ENCODE results near the gene CISD3. TPM values are rescaled to one million over a fixed set of nuclear protein-coding genes. Genes with fewer than 3 reads are reported as not detected.

Gene CISD3
- polyA plus RNA-seq, 3 donors, result 9.2 to 12.2 (median 10.2) TPM

GRCh38 chr17:38761612-38762011, 31.5 kb downstream of the CISD3 start:
- no peak for DNase-seq (ENCODE audit: low read depth in 3 of 3, low spot score in 2 of 3)

DNA sequence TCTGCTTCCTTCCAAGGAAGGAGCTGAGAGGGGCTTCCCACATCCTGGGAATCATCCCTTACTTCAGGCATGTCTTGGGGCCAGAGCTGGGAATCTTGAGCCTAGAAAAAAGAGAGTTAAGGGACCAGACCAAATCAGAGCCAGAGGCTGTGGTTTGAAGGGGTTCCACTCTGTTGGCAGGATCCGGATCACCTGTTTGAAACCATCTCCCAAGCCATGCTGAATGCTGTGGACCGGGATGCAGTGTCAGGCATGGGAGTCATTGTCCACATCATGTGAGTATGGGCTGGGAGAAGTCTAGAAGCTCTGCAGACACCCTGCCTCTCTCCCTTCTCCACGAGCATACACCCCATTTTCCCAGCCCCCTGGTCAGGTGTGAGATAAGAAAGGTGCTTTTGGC, 32.1 kb downstream of the CISD3 start:
- DNase-seq (ENCODE audit: low read depth in 3 of 3, low spot score in 2 of 3), result no peak

GRCh38 chr17:38766341-38766740, 36.2 kb downstream of the CISD3 start:
- DNase-seq (ENCODE audit: low read depth in 3 of 3, low spot score in 2 of 3), result no peak

DNA sequence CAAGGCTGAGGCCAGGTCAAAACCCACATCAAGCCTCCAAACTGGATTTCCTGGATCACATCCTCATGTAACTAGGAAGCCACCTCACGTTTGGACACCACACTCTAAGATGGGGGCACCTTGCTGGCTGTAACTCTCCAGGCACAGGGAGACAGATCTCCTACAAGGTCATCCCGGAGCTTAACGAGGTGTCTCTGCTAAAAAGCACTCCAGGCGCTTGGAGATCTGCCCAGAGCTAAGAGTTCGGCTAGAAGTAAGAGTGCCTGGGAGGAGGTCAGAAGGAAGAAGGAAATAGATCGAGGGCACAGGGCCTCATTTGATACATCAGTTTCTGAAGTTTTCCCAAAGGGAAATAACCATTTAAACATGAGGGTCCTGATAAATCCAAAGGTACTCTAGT, 38.3 kb downstream of the CISD3 start:
- no peak for DNase-seq (ENCODE audit: low read depth in 3 of 3, low spot score in 2 of 3)

DNA sequence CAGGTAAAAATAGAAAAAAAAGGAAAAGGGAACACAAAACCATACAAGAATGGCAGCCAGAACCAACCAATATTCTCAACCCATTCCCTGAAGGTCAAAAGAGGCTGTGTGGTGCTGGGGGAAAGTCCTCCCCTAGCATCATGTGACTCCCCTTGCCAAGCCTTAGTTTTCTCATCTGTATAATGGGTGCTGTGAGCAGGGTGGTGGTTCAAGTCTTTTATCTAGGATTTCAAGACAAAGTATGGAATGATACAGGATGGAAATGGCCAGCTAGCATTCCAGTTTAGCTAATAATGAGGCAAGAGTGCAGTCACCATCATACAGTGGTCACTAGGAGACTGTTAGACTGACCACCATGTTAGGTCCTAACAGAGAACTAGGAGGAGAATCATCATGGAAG, 43.1 kb downstream of the CISD3 start:
- no peak for DNase-seq (ENCODE audit: low read depth in 3 of 3, low spot score in 2 of 3)

GRCh38 chr17:38777641-38778250, 47.6 kb downstream of the CISD3 start:
- no peak for DNase-seq (ENCODE audit: low read depth in 3 of 3, low spot score in 2 of 3)

- no peak for DNase-seq (ENCODE audit: low read depth in 3 of 3, low spot score in 2 of 3)
These were observed 50.0 kb downstream of the CISD3 start for GRCh38 chr17:38779965-38780752.

- DNase-seq (ENCODE audit: low read depth in 3 of 3, low spot score in 2 of 3), result no peak
These were observed 53.1 kb downstream of the CISD3 start for GRCh38 chr17:38783227-38783626.

Other genes with a start within 250 kb of the CISD3 start
- gene SRCIN1, start 124.4 kb upstream of the CISD3 start, polyA plus RNA-seq (ENCODE audit: insufficient read length in 3 of 3), result 1 to 10 TPM; 2.4 to 2.7 (median 2.6) TPM
- 1 to 10 TPM; 1.2 to 1.4 (median 1.3) TPM for gene EPOP, start 55.4 kb upstream of the CISD3 start, polyA plus RNA-seq (ENCODE audit: insufficient read length in 3 of 3)
- 10 to 100 TPM; 55.6 to 64.2 (median 63.0) TPM for gene MLLT6, start 25.1 kb upstream of the CISD3 start, polyA plus RNA-seq (ENCODE audit: insufficient read length in 3 of 3)
- gene PCGF2, start 18.0 kb downstream of the CISD3 start, polyA plus RNA-seq (ENCODE audit: insufficient read length in 3 of 3), result 10 to 100 TPM; 56.6 to 70.4 (median 59.4) TPM
- gene PSMB3, start 22.4 kb downstream of the CISD3 start, polyA plus RNA-seq (ENCODE audit: insufficient read length in 3 of 3), result 100 to 1,000 TPM; 117 to 136 (median 125) TPM
- gene PIP4K2B, start 69.2 kb downstream of the CISD3 start, polyA plus RNA-seq (ENCODE audit: insufficient read length in 3 of 3), result 10 to 100 TPM; 74.4 to 83.5 (median 81.7) TPM
- 10 to 100 TPM; 24.8 to 26.3 (median 25.8) TPM for gene CWC25, start 95.0 kb downstream of the CISD3 start, polyA plus RNA-seq (ENCODE audit: insufficient read length in 3 of 3)
- gene RPL23, start 123.4 kb downstream of the CISD3 start, polyA plus RNA-seq (ENCODE audit: insufficient read length in 3 of 3), result 1,000 to 10,000 TPM; 2,780 to 3,019 (median 2,969) TPM
- gene LASP1, start 139.7 kb downstream of the CISD3 start, polyA plus RNA-seq (ENCODE audit: insufficient read length in 3 of 3), result 100 to 1,000 TPM; 131 to 148 (median 140) TPM
- not detected for gene FBXO47, start 237.1 kb downstream of the CISD3 start, polyA plus RNA-seq (ENCODE audit: insufficient read length in 3 of 3)

Data from right renal cortex interstitium (tissue), 3 donors.